DMS79 (cell line): ENCODE data around the gene ARPC1B.
"Not testable (repeated sequence)": the region's sequence is repeated elsewhere in the genome, so short reads cannot be mapped to it uniquely, and the experiment has no call there.

Experiments
- DNase-seq: peaks from one replicate; lab custom pipeline; 2025; lab: John Stamatoyannopoulos, UW

The ARPC1B gene

DNA sequence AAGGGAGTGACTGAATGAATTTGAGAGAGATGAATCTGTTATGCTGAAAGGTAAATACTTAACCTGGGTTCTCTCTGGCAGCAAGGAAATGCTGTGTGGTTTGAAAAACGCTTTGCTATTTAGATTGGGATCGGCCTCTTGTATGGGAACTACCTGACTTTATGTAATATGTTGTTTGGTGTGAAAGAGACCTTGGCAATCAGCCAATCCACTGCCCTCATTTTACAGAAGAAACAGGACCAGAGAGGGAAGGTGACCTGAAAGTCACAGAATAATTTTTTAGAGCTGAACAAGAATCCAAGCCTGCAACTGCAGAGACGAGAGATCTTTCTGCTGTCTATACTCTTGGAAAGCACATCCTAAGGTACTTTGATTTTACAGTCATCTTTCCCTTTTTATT, 35.3 kb downstream of the ARPC1B start:
- DNase-seq, result no peak

DNA sequence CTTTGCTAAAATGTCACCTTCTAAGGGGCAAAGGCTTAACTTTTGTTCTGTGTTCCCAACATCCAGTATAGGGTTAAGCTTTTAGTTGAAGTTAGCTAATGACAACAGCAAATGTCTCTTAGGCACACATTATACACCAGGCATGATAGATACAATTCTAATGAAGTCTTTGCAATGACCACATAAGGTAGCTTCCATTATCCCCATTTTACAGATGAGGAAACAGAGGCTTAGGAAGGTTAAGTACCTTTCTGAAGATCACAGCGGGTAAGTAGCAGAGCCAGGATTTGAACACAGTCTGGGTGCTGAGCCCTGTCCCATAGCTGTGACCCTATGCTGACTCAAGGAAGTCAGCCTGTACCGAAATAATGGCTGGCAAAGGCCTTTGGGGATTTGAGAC, 36.1 kb downstream of the ARPC1B start:
- DNase-seq, result no peak

DNA sequence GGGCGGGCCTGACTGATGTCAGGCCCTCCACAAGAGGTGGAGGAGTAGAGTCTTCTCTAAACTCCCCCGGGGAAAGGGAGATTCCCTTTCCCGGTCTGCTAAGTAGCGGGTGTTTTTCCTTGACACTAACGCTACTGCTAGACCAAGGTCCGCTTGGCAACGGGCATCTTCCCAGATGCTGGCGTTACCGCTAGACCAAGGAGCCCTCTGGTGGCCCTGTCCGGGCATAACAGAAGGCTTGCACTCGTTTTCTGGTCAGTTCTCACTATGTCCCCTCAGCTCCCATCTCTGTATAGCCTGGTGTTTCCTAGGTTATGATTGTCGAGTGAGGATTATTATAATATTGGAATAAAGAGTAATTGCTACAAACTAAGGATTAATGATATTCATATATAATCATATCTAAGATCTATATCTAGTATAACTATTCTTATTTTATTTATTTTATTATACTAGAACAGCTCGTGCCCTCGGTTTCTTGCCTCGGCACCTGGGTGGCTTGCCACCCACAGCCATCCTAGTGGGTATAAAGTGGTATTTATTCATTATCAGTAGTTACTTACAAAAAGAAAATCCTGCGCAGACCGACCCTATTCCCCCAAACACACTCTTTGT, 41.1 kb downstream of the ARPC1B start:
- not testable (repeated sequence) for DNase-seq

DNA sequence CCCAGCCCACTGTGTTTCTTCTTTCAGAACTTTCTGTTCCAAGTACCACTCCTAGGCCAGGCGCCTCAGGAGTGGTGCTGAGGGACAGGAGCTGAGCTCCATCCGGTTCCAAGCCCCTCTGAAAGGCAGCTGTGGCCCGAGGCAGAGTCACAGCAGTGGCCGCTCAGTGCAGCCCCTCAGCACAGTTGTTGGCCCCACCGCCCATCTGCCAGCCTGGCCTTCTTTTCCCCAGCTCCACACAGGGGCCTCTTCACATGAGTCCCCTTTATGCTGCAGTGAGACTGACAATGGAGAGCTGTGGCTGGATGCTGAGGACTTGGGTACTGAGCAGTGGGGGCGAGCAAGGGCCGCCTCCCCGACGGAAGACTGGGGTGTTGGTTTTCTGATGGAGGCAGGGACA, 43.7 kb downstream of the ARPC1B start:
- no peak for DNase-seq

DNA sequence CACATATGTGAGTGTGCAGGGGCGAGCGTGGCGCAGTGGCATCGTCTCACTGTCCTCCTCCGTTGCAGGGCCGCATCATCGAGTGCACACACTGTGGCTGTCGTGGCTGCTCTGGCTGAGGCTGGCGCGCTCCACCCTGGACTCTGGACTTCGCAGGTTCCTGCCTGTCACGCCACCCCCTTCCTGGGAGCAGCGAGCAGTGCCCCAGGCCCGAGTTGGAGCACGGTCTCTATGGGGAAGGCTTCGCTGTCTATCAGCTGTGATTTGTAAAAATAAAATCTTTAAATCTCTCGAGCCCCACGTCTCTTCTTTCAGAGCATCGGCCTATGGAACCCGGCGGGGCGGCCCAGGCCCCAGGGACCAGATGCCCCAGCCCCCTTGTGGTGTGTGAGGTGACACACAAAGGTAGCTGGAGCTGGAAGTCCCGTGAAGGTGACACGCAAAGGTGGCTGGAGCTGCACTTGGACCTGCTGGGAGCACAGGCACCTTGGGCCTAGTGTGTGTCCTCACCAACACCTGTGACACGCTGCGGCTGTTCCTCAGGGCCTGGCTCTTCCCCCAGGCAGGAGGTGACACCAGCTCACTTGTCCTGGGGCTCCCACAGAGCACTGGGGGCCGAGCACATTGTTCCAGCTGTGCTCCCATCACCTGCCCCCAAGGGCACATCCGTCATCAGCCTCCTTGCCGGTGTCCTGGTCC, 44.9 kb downstream of the ARPC1B start:
- DNase-seq, result no peak

DNA sequence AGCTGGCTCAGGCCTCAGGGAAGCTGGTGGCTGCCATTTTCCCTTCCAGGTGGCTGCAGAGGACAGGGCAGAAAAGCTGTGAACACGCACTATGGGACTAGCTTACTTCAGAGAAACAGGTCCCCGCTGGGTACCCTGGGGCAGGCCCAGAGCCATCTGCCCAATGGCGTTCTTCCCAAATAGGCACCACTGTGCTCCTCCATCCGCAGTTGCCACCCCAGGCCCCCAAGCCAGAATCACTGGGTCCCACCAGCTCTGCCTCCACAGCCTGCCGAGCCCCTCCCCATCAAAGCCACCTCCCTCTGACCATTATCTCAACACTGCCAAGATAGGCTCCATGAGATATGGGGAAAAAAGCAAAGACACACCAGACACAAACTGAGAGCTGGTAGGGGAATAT, 45.7 kb downstream of the ARPC1B start:
- DNase-seq, result no peak

DNA sequence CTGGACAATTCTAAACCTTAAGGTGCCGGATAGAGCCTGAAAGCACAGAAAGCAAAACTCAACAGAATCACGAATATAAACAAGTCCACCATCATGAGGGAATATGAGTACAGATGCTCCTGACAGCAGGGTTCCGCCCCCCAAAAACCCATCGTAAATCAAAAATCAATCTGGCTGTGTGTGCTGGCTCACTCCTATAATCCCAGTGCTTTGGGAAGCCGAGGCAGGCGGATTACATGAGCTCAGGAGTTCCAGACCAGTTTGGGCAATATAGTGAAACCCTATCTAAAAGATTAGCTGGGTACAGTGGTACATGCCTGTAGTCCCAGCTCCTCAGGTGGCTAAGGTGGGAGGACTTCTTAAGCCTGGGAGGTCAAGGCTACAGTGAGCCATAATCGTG, 46.5 kb downstream of the ARPC1B start:
- no peak for DNase-seq

DNA sequence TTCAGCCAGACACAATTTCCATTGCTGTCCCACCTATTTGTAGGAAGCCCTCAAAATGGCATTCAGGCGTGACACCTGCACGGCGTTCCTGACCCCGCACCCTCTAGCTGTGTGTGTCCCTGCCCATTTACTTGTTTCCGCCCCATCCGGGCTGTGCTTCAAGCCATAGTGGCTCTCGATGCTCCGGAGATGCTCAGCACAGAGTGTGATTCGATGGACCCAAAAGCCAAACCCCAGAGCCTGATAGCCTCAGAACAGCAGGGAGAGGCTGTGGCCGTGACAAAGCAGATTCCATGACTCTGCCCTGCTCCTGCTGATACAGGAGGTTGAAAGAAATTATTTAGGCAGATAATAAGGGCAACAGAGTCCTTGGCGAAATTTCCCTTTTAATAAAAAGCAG, 47.7 kb downstream of the ARPC1B start:
- DNase-seq, result peak; percentile 69

DNA sequence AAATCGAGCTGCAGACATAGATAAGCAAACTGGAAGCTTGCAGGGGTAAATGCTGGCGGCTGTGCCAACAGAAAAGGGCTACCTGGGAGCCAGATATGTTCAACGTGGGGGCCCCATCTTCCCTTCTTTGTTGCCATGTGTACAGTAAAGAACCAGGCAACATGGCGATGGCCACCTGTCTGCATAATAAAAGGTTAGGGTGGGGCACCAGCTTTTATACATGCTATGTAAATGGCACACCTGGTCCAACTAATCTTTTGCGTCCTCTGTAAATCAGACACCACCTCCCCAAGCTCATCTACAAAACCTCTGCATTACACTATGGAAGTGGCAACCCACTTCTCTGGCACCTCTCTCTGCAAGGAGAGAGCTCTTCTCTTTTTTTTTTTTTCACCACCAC, 48.1 kb downstream of the ARPC1B start:
- no peak for DNase-seq

DNA sequence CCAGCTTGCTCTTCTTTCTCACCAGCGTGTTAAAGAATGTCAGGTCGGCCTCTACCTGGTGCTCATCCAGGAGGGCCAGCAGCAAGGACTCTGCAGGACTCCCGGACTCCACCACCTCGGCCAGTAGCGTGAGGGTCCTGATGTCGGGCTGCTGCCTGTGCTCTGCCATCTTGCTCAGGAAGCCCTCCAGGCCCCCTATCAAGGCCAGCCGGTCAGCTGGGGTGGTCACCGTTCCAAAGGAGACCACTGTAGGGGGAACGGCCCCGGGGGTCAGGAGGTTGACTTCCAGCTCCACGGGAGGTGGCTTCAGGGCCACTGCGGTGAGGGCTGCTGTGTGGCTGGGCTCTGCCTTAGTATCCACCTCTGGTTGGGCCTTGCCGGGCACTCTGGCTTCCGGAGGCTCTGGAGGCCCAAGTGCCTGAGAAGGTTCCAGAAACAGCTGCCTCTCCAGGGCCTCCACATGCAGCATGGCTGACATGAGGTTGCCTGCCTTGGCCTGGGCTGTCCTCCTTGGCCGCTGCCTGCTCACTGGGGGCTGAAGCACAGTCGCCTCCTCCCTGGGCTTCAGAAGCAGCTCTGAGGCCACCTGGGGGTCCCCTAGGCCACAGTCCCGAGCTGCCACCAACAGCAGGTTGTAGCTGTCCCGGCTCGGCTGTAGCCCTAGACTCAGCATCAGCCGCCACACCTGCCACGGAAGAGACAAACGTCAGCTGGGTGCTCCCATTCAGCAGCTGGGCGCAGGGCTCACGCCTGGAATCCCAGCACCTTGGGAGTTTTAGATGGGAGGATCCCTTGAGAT, 50.6 kb downstream of the ARPC1B start:
- DNase-seq, result no peak

DNA sequence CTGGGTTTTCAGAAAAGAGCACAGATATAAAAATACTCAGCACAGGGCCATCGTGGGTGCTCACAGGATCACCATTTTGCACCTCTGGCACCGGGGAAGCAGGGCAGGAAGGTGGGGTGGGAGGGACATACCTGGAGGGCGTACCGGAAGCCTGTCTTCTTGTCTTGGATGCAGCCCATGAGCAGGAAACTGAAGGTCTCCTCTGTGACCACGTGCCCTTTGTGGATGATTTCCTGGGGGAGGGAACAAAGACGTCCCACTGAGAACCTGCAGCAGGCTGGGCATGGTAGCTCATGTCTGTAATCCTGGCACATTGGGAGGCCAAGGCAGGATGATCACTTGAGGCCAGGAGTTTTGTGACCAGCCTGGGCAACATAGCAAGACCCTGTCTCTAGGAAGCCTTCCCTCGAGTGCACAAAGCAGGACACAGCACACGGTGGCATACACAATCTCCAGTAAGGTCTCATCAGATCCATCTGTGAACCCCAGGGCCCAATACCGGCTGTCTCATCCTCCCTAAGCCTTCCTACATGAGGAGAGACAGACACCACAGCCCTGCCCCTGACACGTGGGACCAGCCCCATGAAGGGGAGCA, 54.5 kb downstream of the ARPC1B start:
- no peak for DNase-seq

DNA sequence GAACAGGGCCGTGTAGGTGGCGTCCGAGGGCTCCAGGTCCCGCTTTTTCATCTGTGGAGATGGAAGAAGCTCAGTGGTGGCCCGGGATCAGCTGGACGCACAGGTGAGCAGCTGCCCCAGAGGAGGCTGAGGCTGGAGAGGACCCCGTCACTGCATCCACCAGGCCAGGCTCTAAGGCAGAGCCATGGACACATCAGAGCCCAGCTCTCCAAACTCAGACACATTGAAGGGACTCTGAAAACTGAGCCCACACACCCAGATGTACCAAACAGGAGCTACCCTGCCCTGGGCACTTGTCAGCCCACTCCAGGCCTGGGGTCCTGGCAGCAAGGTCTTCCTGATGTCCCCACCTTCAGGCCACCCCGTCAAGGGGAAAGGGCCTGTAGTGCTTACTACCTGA, 55.2 kb downstream of the ARPC1B start:
- no peak for DNase-seq

DNA sequence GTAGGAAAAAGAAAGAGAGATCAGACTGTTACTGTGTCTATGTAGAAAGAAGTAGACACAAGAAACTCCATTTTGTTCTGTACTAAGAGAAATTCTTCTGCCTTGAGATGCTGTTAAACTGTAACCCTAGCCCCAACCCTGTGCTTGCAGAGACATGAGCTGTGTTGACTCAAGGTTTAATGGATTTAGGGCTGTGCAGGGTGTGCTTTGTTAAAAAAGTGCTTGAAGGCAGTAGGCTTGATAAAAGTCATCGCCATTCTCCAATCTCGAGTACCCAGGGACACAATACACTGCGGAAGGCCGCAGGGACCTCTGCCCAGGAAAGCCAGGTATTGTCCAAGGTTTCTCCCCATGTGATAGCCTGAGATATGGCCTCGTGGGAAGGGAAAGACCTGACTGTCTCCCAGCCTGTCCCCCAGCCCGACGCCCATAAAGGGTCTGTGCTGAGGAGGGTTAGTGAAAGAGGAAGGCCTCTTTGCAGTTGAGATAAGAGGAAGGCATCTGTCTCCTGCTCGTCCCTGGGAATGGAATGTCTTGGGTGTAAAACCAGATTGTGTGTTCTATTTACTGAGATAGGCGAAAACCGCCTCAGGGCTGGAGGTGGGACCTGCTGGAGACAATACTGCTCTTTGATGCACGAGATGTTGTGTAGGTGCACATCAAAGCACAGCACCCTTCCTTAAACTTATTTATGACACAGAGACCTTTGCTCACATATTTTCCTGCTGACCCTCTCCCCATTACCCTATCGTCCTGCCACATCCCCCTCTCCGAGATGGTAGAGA, 57.4 kb downstream of the ARPC1B start:
- not testable (repeated sequence) for DNase-seq

DNA sequence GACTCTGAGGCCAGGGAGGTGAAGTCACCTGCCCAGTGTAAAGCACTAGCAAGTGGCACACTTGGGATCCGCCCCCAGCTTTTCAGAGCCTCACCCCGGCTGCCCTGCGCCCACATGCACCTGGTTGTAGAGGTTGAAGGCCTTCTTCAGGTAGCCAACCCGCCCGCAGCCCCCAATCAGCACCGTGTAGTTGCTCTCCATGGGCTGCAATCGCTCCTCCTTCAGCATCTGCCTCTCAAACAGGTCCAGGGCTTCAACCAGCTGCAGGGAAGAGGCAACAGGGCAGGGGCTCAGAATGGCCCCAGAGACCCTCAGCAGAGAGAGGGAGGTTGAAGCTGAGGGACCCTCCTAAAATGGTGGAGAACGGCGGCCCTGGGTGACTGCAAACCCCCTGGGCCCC, 58.6 kb downstream of the ARPC1B start:
- DNase-seq, result no peak

DNA sequence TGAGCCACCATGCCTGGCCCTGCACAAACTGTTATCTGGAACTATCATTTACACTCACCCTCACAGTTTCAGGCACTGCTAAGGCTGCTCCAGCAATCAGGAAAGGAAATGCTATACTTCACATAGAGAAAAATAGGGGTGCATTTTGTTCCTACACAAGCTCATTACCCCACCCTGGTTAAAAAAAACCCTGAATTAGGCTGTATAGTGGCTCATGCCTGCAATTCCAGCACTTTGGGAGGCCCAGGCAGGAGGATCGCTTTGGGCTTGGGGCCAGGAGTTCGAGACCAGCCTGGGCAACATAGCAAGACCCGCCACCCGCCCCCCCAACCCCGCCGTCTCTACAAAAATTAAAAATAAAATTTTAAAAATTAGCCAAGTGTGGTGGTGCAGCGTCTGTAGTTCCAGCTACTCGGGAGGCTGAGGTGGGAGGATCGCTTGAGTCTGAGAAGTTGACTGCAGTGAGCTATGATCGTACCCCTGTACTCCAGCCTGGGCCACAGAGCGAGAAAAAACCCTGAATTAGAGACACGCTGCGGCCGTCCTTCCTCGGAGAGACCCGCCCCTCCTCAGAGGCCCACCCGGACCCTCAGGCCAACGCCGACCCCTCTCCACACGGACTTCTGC, 63.5 kb downstream of the ARPC1B start:
- DNase-seq, result no peak

DNA sequence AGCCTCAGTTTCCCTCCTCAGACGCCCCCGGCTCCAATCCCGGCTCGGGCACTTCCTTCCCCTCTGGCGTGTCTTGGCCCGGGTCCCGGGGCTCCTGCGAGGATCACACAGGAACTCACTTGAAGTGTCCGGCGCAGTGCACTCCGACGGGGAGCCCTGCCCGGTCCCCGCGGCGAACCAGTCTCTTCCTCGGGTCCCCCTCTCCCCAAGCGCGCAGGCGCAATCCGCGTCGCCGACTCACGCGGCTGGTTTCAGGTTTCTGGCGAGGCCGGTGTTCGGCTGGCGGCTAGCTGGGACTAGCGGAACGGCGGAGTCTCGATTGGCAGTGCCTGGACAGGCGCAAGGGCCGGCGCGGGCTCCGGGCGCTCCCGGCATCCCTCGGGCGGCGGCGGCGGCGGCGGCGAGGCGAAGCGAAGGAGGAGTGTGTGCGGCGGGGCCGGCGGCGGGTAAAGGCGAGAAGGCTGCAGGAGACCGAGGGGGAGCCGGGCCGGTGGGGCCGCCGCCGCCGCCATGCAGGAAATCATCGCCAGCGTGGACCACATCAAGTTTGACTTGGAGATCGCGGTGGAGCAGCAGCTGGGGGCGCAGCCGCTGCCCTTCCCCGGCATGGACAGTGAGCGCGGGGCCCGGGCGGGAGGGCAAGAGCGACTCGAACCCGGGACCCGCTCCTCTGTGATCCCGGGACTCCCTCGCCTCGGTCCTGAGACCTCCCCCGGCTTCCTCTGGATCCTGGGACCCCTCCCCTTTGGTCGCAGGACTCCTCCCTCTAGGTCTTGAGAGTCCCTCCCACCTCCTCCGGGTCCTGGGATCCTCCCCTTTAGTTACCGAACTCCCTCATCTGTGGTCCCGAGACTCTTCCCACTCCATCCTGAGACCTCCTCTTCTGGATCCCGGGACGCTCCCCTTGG, 64.3 kb downstream of the ARPC1B start, which contains the start of the genes CPSF4 and PTCD1:
CPSF4 (plus strand) TSS at position 371 of the 908 bp plus-strand sequence; CDS start at position 511, 140 bp downstream.
PTCD1 (minus strand) TSS at position 226 of the 908 bp plus-strand sequence. CDS start 3,556 bp downstream, outside the sequence.
- peak; percentile 89 for DNase-seq

DNA sequence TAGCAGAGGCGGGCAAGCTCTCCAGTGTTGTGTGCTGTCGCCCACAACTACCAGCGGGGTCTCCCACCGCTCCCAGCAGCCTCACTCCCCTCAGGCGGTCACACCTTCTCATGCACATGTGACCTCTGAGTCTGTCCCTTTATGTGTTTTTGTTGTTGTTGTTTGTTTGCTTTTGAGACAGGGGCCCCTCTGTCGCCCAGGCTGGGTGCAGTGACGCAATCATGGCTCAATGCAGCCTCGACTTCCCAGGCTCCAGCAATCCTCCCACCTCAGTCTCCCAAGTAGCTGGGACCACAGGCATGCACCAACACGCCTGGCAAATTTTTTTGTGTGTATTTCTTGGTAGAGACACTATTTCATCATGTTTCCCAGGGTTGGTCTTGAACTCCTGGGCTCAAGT, 65.7 kb downstream of the ARPC1B start:
- DNase-seq, result no peak
